Activated naive CD8-positive, alpha-beta T cell treated with anti-CD3 and anti-CD28 coated beads for 36 hours (primary cell): ENCODE results near the gene CFL2. TPM values are rescaled to one million over a fixed set of nuclear protein-coding genes. Genes with fewer than 3 reads are reported as not detected.

Experiments
- DNase-seq: peaks from one replicate; pipeline ENCODE4 v3.0.0; 2021
- H3K27ac Mint-ChIP-seq: one replicate; pipeline ENCODE4 v1.8.0; 2022; ENCODE audit warnings: mild to moderate bottlenecking, moderate library complexity, mixed read lengths
- H3K27me3 Mint-ChIP-seq: one replicate; pipeline ENCODE4 v1.8.0; 2022; ENCODE audit warnings: mild to moderate bottlenecking, mixed read lengths
- H3K36me3 Mint-ChIP-seq: one replicate; pipeline ENCODE4 v1.8.0; 2021; ENCODE audit warnings: mild to moderate bottlenecking, mixed read lengths
- H3K4me1 Mint-ChIP-seq: one replicate; pipeline ENCODE4 v1.8.0; 2021; ENCODE audit warnings: mixed read lengths
- H3K4me3 Mint-ChIP-seq: one replicate; pipeline ENCODE4 v1.8.0; 2022; ENCODE audit warnings: mild to moderate bottlenecking, moderate library complexity, mixed read lengths
- H3K9me3 Mint-ChIP-seq: one replicate; pipeline ENCODE4 v1.8.0; 2022; ENCODE audit warnings: mixed read lengths
- total RNA-seq, 2 experiments: library from RNA; stranded (reverse); gene quantifications; one replicate each; pipeline ENCODE4 v1.2.3, GENCODE V29; 2021

Gene CFL2
- total RNA-seq, 2 experiments from 2014 or later = 7.8 to 9.9 TPM

GRCh38 chr14:34668111-34668510 is 46.3 kb downstream of the CFL2 start:
- H3K27me3 Mint-ChIP-seq = no peaks in the 10 kb centered on the region

GRCh38 chr14:34667007-34667406 is 47.4 kb downstream of the CFL2 start:
- DNase-seq = no peak
- H3K27me3 Mint-ChIP-seq = no peaks in the 10 kb centered on the region
- H3K4me3 Mint-ChIP-seq = no peak overlapping the region
- no peak overlapping the region for H3K27ac Mint-ChIP-seq
- H3K9me3 Mint-ChIP-seq = peaks cover 3% of the 10 kb centered on the region
- peaks cover 6% of the 10 kb centered on the region for H3K4me1 Mint-ChIP-seq
- H3K36me3 Mint-ChIP-seq = no peaks in the 10 kb centered on the region

More at GRCh38 chr14:34668111-34668510, 46.3 kb downstream of the CFL2 start:
- Mint-ChIP-seq H3K4me3 (no peak overlapping the region), H3K9me3 (no peaks in the 10 kb centered on the region), H3K4me1 (peaks cover 6% of the 10 kb centered on the region), H3K36me3 (no peaks in the 10 kb centered on the region), H3K27ac (no peak overlapping the region)
- DNase-seq = no peak

- H3K36me3 Mint-ChIP-seq = no peaks in the 10 kb centered on the region
- peaks cover 6% of the 10 kb centered on the region for H3K4me1 Mint-ChIP-seq
- no peaks in the 10 kb centered on the region for H3K27me3 Mint-ChIP-seq
- peaks cover 7% of the 10 kb centered on the region for H3K9me3 Mint-ChIP-seq
- DNase-seq = no peak
- no peak overlapping the region for H3K4me3 Mint-ChIP-seq
- peak overlapping the region; percentile 42 for H3K27ac Mint-ChIP-seq
Observed at GRCh38 chr14:34665785-34666435, 48.5 kb downstream of the CFL2 start.

GRCh38 chr14:34662561-34663088 is 51.8 kb downstream of the CFL2 start:
- Mint-ChIP-seq H3K36me3 (no peaks in the 10 kb centered on the region), H3K4me3 (no peak overlapping the region)

GRCh38 chr14:34660796-34661195 is 53.6 kb downstream of the CFL2 start:
- Mint-ChIP-seq H3K27me3 (no peaks in the 10 kb centered on the region), H3K4me3 (no peak overlapping the region), H3K36me3 (no peaks in the 10 kb centered on the region), H3K27ac (no peak overlapping the region), H3K9me3 (peaks cover 10% of the 10 kb centered on the region), H3K4me1 (no peaks in the 10 kb centered on the region)
- no peak for DNase-seq

More at GRCh38 chr14:34662561-34663088, 51.8 kb downstream of the CFL2 start:
- Mint-ChIP-seq H3K27ac (no peak overlapping the region), H3K9me3 (peaks cover 10% of the 10 kb centered on the region), H3K4me1 (peaks cover 6% of the 10 kb centered on the region), H3K27me3 (no peaks in the 10 kb centered on the region)
- DNase-seq = no peak

Other genes starting within 250 kb of the CFL2 start
- 10 to 100 TPM; 38.6 to 39.2 TPM for gene EAPP, start 174.9 kb downstream of the CFL2 start, total RNA-seq
- 10 to 100 TPM; 62.0 to 65.4 TPM for gene SNX6, start 84.4 kb downstream of the CFL2 start, total RNA-seq
- 10 to 100 TPM; 68.7 to 68.9 TPM for gene BAZ1A, start 160.8 kb upstream of the CFL2 start, total RNA-seq